HCT116 (cell line): Measurements from ENCODE around the gene ADRM1. TPM values are rescaled to one million over a fixed set of nuclear protein-coding genes. Genes with fewer than 3 reads are reported as not detected.

ENCODE experiments used
- ATAC-seq: fragments of 200-7000 bp; cut with Tn5 transposase; 2 replicates; pipeline ENCODE4 v1.9.1; 2020; ENCODE audit warnings: mild to moderate bottlenecking, moderate library complexity
- BruUV-seq: library from RNA; stranded (reverse); fragments of 400-500 nt; replicated peaks from 2 replicates; lab custom pipeline; 2021; lab: Mats Ljungman, UMichigan
- CTCF ChIA-PET: fragments of 300-600 bp; sonication (Branson Sonifier 250); formaldehyde crosslinking; loops from one replicate; lab custom pipeline; 2021; ENCODE audit warnings: antibody characterized with exemption; lab: Charles Lee
- POLR2A ChIA-PET: fragments of 300-600, 350-600 bp; sonication (Branson Sonifier 250); formaldehyde crosslinking; loops from one replicate; lab custom pipeline; 2021; ENCODE audit warnings: antibody characterized with exemption; lab: Charles Lee
- RAD21 ChIA-PET, 2 experiments: fragments of 300-600 bp; sonication (Branson Sonifier 250); formaldehyde crosslinking; loops; one replicate each; lab custom pipeline; 2023; ENCODE audit warnings: low total read pairs in 2 of 2; ENCODE audit not compliant: uncharacterized antibody in 2 of 2, unreplicated experiment in 2 of 2, low non-redundant PET in 1 of 2; lab: Charles Lee
- DNase-seq: peaks from one replicate; pipeline ENCODE4 v3.0.0-alpha.2; 2010; ENCODE audit warnings: low read depth, low spot score
- H2AFZ ChIP-seq: fragments of 200-600 bp; shearing (Covaris generic), sonication (generic); 2 replicates; pipeline ENCODE4 v1.6.1; 2017; ENCODE audit warnings: low read depth, mixed run types, mixed read lengths, antibody characterized with exemption, low read length; ENCODE audit not compliant: poor library complexity, severe bottlenecking
- H3K27ac ChIP-seq: 2 replicates; pipeline ENCODE4 v1.5.1; 2012; ENCODE audit warnings: low read depth, low read length
- H3K27me3 ChIP-seq: fragments of 200-600 bp; sonication (generic); 2 replicates; pipeline ENCODE4 v1.6.1; 2016; ENCODE audit warnings: mixed run types, low read length, mixed read lengths; ENCODE audit not compliant: insufficient read depth
- H3K36me3 ChIP-seq, 2 experiments: fragments of 200-500 bp in 1 of 2; fragments of 200-600 bp in 1 of 2; sonication (Bioruptor generic) in 1 of 2; sonication (generic) in 1 of 2; 2 replicates each; pipeline versions ENCODE4 v1.5.1 to v1.6.1; 2014 to 2016; ENCODE audit warnings: low read length in 2 of 2, inconsistent platforms in 1 of 2, mixed read lengths in 1 of 2, mixed run types in 1 of 2; ENCODE audit not compliant: insufficient read depth in 2 of 2, control insufficient read depth in 1 of 2
- H3K4me1 ChIP-seq, 2 experiments: fragments of 200-600 bp in 1 of 2; sonication (generic) in 1 of 2; 2 replicates each; pipeline versions ENCODE4 v1.5.1 to v1.6.1; 2012 to 2017; ENCODE audit warnings: low read length in 2 of 2, inconsistent platforms in 1 of 2, mild to moderate bottlenecking in 1 of 2, mixed read lengths in 1 of 2, mixed run types in 1 of 2, moderate library complexity in 1 of 2; ENCODE audit not compliant: insufficient read depth in 2 of 2, control insufficient read depth in 1 of 2
- H3K4me2 ChIP-seq: fragments of 200-600 bp; sonication (generic); 2 replicates; pipeline ENCODE4 v1.6.1; 2017; ENCODE audit warnings: mixed run types, low read length, mixed read lengths
- H3K4me3 ChIP-seq, 2 experiments: fragments of 200-600 bp in 1 of 2; sonication (generic) in 1 of 2; replicated peaks in 1 of 2; 2 replicates each; pipeline ENCODE4 v1.5.1; 2011 to 2016; ENCODE audit warnings: low read length in 2 of 2, control low read depth in 1 of 2, low read depth in 1 of 2, mild to moderate bottlenecking in 1 of 2, mixed read lengths in 1 of 2, mixed run types in 1 of 2
- H3K79me2 ChIP-seq: fragments of 200-600 bp; sonication (generic); 2 replicates; pipeline ENCODE4 v1.6.1; 2017; ENCODE audit warnings: mild to moderate bottlenecking, mixed run types, low read length, moderate library complexity, mixed read lengths; ENCODE audit not compliant: insufficient read depth
- H3K9ac ChIP-seq: fragments of 200-600 bp; sonication (generic); 2 replicates; pipeline ENCODE4 v1.6.1; 2016; ENCODE audit warnings: low read length, mixed read lengths
- H3K9me2 ChIP-seq: fragments of 200-600 bp; sonication (generic), shearing (Covaris generic); 2 replicates; pipeline ENCODE4 v1.6.1; 2017; ENCODE audit warnings: mixed run types, mild to moderate bottlenecking, moderate library complexity; ENCODE audit not compliant: insufficient read depth
- H3K9me3 ChIP-seq, 2 experiments: fragments of 200-500 bp in 1 of 2; fragments of 200-600 bp in 1 of 2; sonication (Bioruptor generic) in 1 of 2; sonication (generic) in 1 of 2; 2 replicates each; pipeline ENCODE4 v1.6.1; 2014 to 2017; ENCODE audit warnings: low read length in 2 of 2, mixed read lengths in 2 of 2, inconsistent platforms in 1 of 2, low read depth in 1 of 2, mild to moderate bottlenecking in 1 of 2, mixed run types in 1 of 2, moderate library complexity in 1 of 2; ENCODE audit not compliant: control insufficient read depth in 1 of 2, insufficient read depth in 1 of 2
- H4K20me1 ChIP-seq: fragments of 200-600 bp; sonication (generic), shearing (Covaris generic); 2 replicates; pipeline ENCODE4 v1.6.1; 2017; ENCODE audit warnings: mixed run types, mild to moderate bottlenecking, moderate library complexity; ENCODE audit not compliant: insufficient read depth
- EGR1 ChIP-seq: IDR thresholded peaks from 2 replicates; pipeline ENCODE4 v1.6.1; 2012; ENCODE audit warnings: low read depth
- FOSL1 ChIP-seq: IDR thresholded peaks from 2 replicates; pipeline ENCODE4 v1.6.1; 2012; ENCODE audit warnings: low read depth
- POLR2AphosphoS5 ChIP-seq: IDR thresholded peaks from 2 replicates; pipeline ENCODE4 v1.6.1; 2011; ENCODE audit warnings: mild to moderate bottlenecking, low read depth, low read length, moderate library complexity
- RAD21 ChIP-seq: IDR thresholded peaks from 2 replicates; pipeline ENCODE4 v1.6.1; 2012; ENCODE audit warnings: low read depth, mild to moderate bottlenecking
- intact Hi-C: fragments of 100-400 bp; cut with micrococcal nuclease; formaldehyde crosslinking; loops from 2 replicates; pipeline ENCODE4 v1.10.0; 2022
- microRNA-seq: library from miRNA; unstranded; fragments of <30 nt; microRNA quantifications from one replicate; pipeline ENCODE4, GENCODE V29; 2016; ENCODE audit warnings: borderline number of aligned reads
- total RNA-seq: library from RNA; stranded (reverse); gene quantifications from one replicate; pipeline ENCODE4 v1.2.1, GENCODE V29; 2021; ENCODE audit not compliant: unreplicated experiment

Gene ADRM1
- total RNA-seq, 1 experiment from 2014 or later = 158 TPM

DNA sequence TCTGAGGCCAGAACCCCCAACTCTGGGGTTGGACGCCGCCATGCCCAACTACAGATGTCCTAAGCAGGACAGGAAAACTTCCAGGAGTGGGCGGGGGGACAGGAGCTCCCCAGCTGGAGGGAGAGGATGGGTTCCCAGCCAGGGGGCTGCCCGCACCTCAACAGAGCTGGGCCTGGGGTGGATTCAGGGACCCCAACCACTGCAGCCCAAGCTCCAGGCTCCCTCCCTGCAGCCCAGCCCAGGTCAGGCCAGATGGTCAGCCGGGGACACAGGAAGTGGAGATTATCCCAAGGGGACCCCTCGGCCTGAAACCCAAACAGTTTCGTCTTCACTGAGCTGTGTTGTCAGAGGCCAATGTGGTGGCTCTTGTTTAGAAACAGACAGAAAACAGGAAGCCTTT, 54.9 kb downstream of the ADRM1 start:
- Histone ChIP-seq H3K4me1 (peaks cover 65 to 89% of the 10 kb centered on the region in 2 experiments), H3K9ac (peak overlapping the region; percentile 55), H2AFZ (no peak overlapping the region), H3K4me2 (peak overlapping the region; percentile 60), H3K36me3 (peaks cover 0 to 7% of the 10 kb centered on the region in 2 experiments; a peak in 2 of 4 replicates), H3K27ac (peak overlapping the region; percentile 91), H3K4me3 (no peak overlapping the region), H3K27me3 (no peaks in the 10 kb centered on the region), H3K9me3 (no peaks in the 10 kb centered on the region), H3K9me2 (no peaks in the 10 kb centered on the region), H3K79me2 (peaks cover 94% of the 10 kb centered on the region), H4K20me1 (no peaks in the 10 kb centered on the region)
- POLR2A ChIA-PET = no interaction called here
- intact Hi-C loops = no loop called here
- CTCF ChIA-PET = no interaction called here
- no peak for TF ChIP-seq POLR2AphosphoS5
- TF ChIP-seq EGR1 = no peak
- TF ChIP-seq RAD21 = no peak
- no peak for TF ChIP-seq FOSL1
- no TSS peak for BruUV-seq
- ATAC-seq (no peak), DNase-seq (no peak)
- RAD21 ChIA-PET = no interaction called here

Small RNA genes within 50 kb of the gene (microRNA-seq; reads per million reads assigned to microRNA genes)
- not detected for gene MIR4758

Other genes starting within 250 kb of the ADRM1 start
- 26.8 TPM for gene TAF4, start 237.1 kb upstream of the ADRM1 start, total RNA-seq
- 51.3 TPM for gene LSM14B, start 180.5 kb upstream of the ADRM1 start, total RNA-seq
- gene PSMA7, start 159.6 kb upstream of the ADRM1 start, total RNA-seq = 364 TPM
- gene SS18L1, start 159.2 kb upstream of the ADRM1 start, total RNA-seq = 28.1 TPM
- gene MTG2, start 120.0 kb upstream of the ADRM1 start, total RNA-seq = 43.3 TPM
- not detected for gene HRH3, start 82.7 kb upstream of the ADRM1 start, total RNA-seq
- 36.9 TPM for gene OSBPL2, start 64.5 kb upstream of the ADRM1 start, total RNA-seq
- gene LAMA5, start 64.3 kb downstream of the ADRM1 start, total RNA-seq = 321 TPM
- gene RPS21, start 84.1 kb downstream of the ADRM1 start, total RNA-seq = 2,488 TPM
- gene CABLES2, start 104.3 kb downstream of the ADRM1 start, total RNA-seq = 8.9 TPM
- gene RBBP8NL, start 124.5 kb downstream of the ADRM1 start, total RNA-seq = 0.59 TPM
- not detected for gene GATA5, start 173.0 kb downstream of the ADRM1 start, total RNA-seq